Choroid plexus epithelial cell (primary cell): ENCODE measurements around the gene ATF7IP.

Experiments
- DNase-seq: peaks from one replicate; pipeline ENCODE4 v3.0.0-alpha.2; 2010; ENCODE audit warnings: low read depth
- H3K4me3 ChIP-seq: 2 replicates; pipeline ENCODE4 v1.5.1; 2011; ENCODE audit warnings: low read depth, mild to moderate bottlenecking, control low read depth, low read length, moderate library complexity
- CTCF ChIP-seq: conservative IDR thresholded peaks from 2 replicates; pipeline ENCODE4 v1.5.1; 2011; ENCODE audit warnings: low read depth, mild to moderate bottlenecking, control low read depth, inconsistent platforms, low read length, moderate library complexity

Gene ATF7IP

DNA sequence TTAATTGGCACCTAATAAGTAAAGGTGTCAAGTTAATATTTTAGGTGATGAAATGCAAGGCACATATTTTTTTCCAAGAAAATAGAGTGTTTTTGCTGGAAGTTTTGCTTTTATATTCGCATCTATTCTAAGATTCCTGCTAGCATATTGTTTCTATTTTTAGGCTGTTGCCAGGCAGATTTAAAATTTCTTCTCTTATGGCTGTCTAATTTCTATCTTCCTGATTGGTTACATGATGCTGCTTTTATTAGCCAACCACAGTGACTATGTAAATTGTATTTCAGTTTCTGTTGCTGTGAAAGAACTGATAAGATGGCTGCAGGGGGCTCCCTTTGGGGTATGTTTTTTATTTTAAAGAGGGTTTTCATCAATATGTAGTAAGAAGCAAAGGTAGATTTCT is 42.7 kb downstream of the ATF7IP start:
- no peak overlapping the region for H3K4me3 ChIP-seq
- DNase-seq, result peak; percentile 74
- TF ChIP-seq CTCF, result no peak

DNA sequence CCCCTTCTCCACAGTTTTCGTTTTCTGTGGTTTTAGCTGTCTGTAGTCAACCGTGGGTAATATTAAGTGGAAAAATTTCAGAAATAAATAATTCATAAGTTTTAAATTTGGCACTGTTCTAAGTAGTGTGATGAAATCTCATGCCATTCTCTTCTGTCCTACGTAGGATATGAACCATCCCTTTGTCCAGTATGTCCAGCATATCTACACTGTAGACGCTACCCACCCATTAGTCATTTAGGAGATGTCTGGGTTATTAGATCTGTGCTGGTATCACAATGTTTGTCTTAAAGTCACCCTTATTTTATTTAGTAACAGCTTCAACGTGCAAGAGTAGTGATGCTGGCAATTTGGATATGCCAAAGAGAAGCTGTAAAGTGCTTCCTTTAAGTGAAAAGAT is 44.7 kb downstream of the ATF7IP start:
- DNase-seq, result peak; percentile 52
- no peak overlapping the region for H3K4me3 ChIP-seq
- no peak for TF ChIP-seq CTCF

DNA sequence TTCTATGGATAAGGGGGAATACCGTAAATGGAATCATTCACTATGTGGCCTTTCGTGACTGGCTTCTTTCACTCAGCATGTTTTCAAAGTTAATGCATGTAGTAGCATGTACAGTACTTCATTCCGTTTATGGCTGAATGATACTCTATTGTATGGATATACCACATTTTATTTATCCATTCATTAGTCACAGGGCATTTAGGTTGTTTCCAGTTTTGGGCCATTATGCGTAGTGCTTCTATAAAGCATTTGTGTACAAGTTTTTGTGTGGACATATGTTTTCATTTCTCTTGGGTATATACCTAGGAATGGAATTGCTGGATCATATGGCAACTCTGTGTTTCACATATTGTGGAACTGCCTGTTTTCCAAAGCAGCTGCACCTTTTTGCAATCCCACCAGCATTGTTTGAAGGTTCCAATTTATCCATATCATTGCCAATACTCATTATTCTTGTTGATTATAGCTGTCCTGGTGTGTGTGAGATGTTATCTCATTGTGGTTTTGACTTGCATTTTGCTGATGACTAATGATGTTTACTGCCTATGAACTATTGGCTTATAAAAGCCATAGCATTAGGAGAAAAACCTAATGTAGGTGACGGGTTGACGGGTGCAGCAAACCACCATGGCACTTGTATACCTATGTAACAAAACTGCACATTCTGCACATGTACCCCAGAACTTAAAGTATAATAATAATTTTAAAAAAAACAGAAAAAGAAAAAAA is 45.5 kb downstream of the ATF7IP start:
- DNase-seq, result peak; percentile 31
- no peak overlapping the region for H3K4me3 ChIP-seq
- no peak for TF ChIP-seq CTCF

DNA sequence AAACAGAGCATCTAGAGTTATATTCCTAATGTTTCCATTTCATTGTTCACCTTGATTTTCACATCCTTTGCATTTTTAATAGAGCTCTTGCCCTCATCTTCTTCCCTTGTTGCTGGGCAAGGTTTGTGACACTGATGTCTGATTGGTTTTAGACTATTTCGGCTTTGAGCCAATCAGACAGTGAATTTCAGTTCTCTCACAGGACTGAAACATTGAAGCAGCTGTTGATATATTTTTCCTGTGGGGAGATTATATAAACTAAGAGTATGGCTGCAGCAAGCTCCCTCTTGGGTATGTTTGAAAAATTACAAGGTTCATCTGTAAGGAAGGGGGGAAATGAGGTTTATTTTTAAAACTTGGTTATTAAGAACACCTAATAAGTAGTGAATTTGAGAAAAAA is 51.2 kb downstream of the ATF7IP start:
- peak; percentile 95 for DNase-seq
- no peak overlapping the region for H3K4me3 ChIP-seq
- peak; percentile 42 for TF ChIP-seq CTCF

- DNase-seq, result peak; percentile 98
- H3K4me3 ChIP-seq, result no peak overlapping the region
- TF ChIP-seq CTCF, result no peak
Observed at GRCh38 chr12:14417715-14418114, 52.2 kb downstream of the ATF7IP start.

DNA sequence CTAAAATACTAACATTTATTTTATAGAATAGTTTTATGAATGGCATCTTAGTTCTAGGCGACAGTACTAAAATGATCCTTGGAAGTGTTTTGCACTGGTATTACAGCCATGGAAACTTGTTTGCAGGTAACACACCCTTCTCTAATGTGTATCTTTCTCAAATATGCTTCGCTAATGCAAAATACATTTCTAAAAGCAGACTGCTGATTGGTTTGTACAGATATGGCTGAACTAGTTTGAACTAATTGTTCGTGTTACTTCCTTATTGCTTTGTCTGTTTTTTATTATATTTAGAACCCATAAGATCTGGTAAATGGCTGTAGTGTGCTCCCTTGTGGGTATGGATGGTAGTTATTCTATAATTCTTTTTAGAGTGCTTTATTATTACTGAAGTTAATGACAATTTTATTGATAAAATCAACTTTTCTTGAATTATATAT is 53.0 kb downstream of the ATF7IP start:
- peak; percentile 63 for DNase-seq
- no peak overlapping the region for H3K4me3 ChIP-seq
- peak; percentile 47 for TF ChIP-seq CTCF

GRCh38 chr12:14422516-14423230 is 57.2 kb downstream of the ATF7IP start:
- no peak for TF ChIP-seq CTCF
- no peak overlapping the region for H3K4me3 ChIP-seq
- no peak for DNase-seq
